H1 (cell line): ENCODE measurements around the gene SFR1. TPM values are rescaled to one million over a fixed set of nuclear protein-coding genes. Genes with fewer than 3 reads are reported as not detected.

ENCODE experiments used
- CTCF ChIA-PET: fragments of 300-600 bp; sonication (Branson Sonifier 250); formaldehyde crosslinking; loops from one replicate; lab custom pipeline; 2021; ENCODE audit not compliant: partially characterized antibody; lab: Charles Lee
- POLR2A ChIA-PET: fragments of 300-600 bp; sonication (Branson Sonifier 250); formaldehyde crosslinking; loops from one replicate; lab custom pipeline; 2021; ENCODE audit warnings: inconsistent platforms; ENCODE audit not compliant: partially characterized antibody; lab: Charles Lee
- DNase-seq, 2 experiments: peaks; one replicate each; pipeline versions ENCODE4 v3.0.0 to v3.0.0-alpha.2; 2010 to 2022; ENCODE audit warnings: low spot score in 2 of 2, low read depth in 1 of 2, mixed read lengths in 1 of 2
- FAIRE-seq: peaks from 2 replicates; lab custom pipeline; 2011; peaks lifted over from hg19 to GRCh38; lab: Jason Lieb, UNC
- H2AFZ ChIP-seq: 2 replicates; pipeline ENCODE4 v1.8.1; 2012; ENCODE audit warnings: low read length, inconsistent platforms
- H2AK5ac ChIP-seq: 2 replicates; pipeline ENCODE4 v1.6.1; 2013; ENCODE audit warnings: low read depth, low read length
- H2BK120ac ChIP-seq: replicated peaks from 2 replicates; pipeline ENCODE3; 2013; ENCODE audit warnings: low read depth, low read length, inconsistent platforms
- H2BK12ac ChIP-seq: 2 replicates; pipeline ENCODE4 v1.6.1; 2013; ENCODE audit warnings: low read depth, low read length
- H2BK15ac ChIP-seq: 2 replicates; pipeline ENCODE4 v1.6.1; 2013; ENCODE audit warnings: low read length
- H2BK20ac ChIP-seq: 2 replicates; pipeline ENCODE4 v1.6.1; 2013; ENCODE audit warnings: low read length
- H2BK5ac ChIP-seq: 2 replicates; pipeline ENCODE4 v1.6.1; 2013; ENCODE audit warnings: low read depth, low read length
- H3K14ac ChIP-seq: 2 replicates; pipeline ENCODE4 v1.6.1; 2013; ENCODE audit warnings: inconsistent platforms; ENCODE audit not compliant: insufficient read length
- H3K18ac ChIP-seq: 2 replicates; pipeline ENCODE4 v1.6.1; 2013; ENCODE audit warnings: low read length; ENCODE audit errors: extremely low read depth
- H3K23ac ChIP-seq: 2 replicates; pipeline ENCODE4 v1.6.1; 2013; ENCODE audit warnings: inconsistent platforms; ENCODE audit not compliant: insufficient read length
- H3K23me2 ChIP-seq: 2 replicates; pipeline ENCODE4 v1.6.1; 2013; ENCODE audit warnings: low read depth, low read length
- H3K27ac ChIP-seq: 2 replicates; pipeline ENCODE4 v1.6.1; 2011; ENCODE audit warnings: low read depth, low read length, inconsistent platforms
- H3K27me3 ChIP-seq, 4 experiments: replicated peaks in 1 of 4; 1 replicate in 1 of 4; 2 replicates in 3 of 4; pipeline versions ENCODE4 v1.6.1 to v1.8.1; 2011 to 2013; ENCODE audit warnings: low read length in 3 of 4, mild to moderate bottlenecking in 3 of 4, inconsistent platforms in 2 of 4, mixed read lengths in 2 of 4, moderate library complexity in 1 of 4; ENCODE audit not compliant: control insufficient read depth in 3 of 4, insufficient read depth in 3 of 4; ENCODE audit errors: extremely low read depth in 1 of 4
- H3K36me3 ChIP-seq, 4 experiments: 2 replicates each; pipeline versions ENCODE4 v1.6.1 to v1.8.1; 2011 to 2013; ENCODE audit warnings: mild to moderate bottlenecking in 4 of 4, low read length in 3 of 4, moderate library complexity in 2 of 4, control low read depth in 1 of 4, inconsistent platforms in 1 of 4; ENCODE audit not compliant: insufficient read depth in 4 of 4, control insufficient read depth in 2 of 4
- H3K4ac ChIP-seq: replicated peaks from 2 replicates; pipeline ENCODE3; 2013; ENCODE audit warnings: low read length, low read depth, mixed read lengths, inconsistent platforms; ENCODE audit not compliant: insufficient read length
- H3K4me1 ChIP-seq, 4 experiments: replicated peaks in 1 of 4; 1 replicate in 1 of 4; 2 replicates in 3 of 4; pipeline versions ENCODE4 v1.6.1 to v1.8.1; 2011 to 2013; ENCODE audit warnings: low read length in 3 of 4, inconsistent platforms in 2 of 4, mixed read lengths in 1 of 4; ENCODE audit not compliant: insufficient read depth in 4 of 4, control insufficient read depth in 3 of 4
- H3K4me2 ChIP-seq, 2 experiments: 2 replicates each; pipeline versions ENCODE4 v1.6.1 to v1.8.1; 2011 to 2013; ENCODE audit warnings: low read depth in 2 of 2, low read length in 2 of 2, control low read depth in 1 of 2, inconsistent platforms in 1 of 2, mild to moderate bottlenecking in 1 of 2; ENCODE audit not compliant: insufficient read depth in 1 of 2
- H3K4me3 ChIP-seq, 4 experiments: fragments of 200-600, 300-600 bp in 1 of 4; sonication (generic), shearing (Covaris generic), sonication (Bioruptor Twin) in 1 of 4; 2 replicates each; pipeline versions ENCODE4 v1.5.1 to v1.8.1; 2011 to 2016; ENCODE audit warnings: low read length in 4 of 4, low read depth in 3 of 4, control low read depth in 2 of 4, inconsistent platforms in 2 of 4, mild to moderate bottlenecking in 2 of 4, mixed read lengths in 1 of 4, moderate library complexity in 1 of 4; ENCODE audit not compliant: insufficient read depth in 2 of 4; ENCODE audit errors: extremely low read depth in 1 of 4
- H3K56ac ChIP-seq: replicated peaks from 2 replicates; pipeline ENCODE3; 2013; ENCODE audit warnings: low read depth, mild to moderate bottlenecking, mixed read lengths, low read length, inconsistent platforms; ENCODE audit not compliant: insufficient read length
- H3K79me1 ChIP-seq: 2 replicates; pipeline ENCODE4 v1.6.1; 2013; ENCODE audit warnings: low read depth, low read length, control low read depth
- H3K79me2 ChIP-seq, 2 experiments: 2 replicates each; pipeline versions ENCODE4 v1.6.1 to v1.8.1; 2012 to 2013; ENCODE audit warnings: low read length in 2 of 2, mild to moderate bottlenecking in 2 of 2, inconsistent platforms in 1 of 2; ENCODE audit not compliant: insufficient read depth in 2 of 2, control insufficient read depth in 1 of 2
- H3K9ac ChIP-seq, 4 experiments: replicated peaks in 1 of 4; 1 replicate in 1 of 4; 2 replicates in 3 of 4; pipeline versions ENCODE4 v1.6.1 to v1.8.1; 2011 to 2013; ENCODE audit warnings: low read depth in 3 of 4, low read length in 3 of 4, control low read depth in 2 of 4, mild to moderate bottlenecking in 2 of 4, moderate library complexity in 2 of 4, inconsistent platforms in 1 of 4; ENCODE audit errors: extremely low read depth in 1 of 4
- H3K9me3 ChIP-seq, 2 experiments: 2 replicates each; pipeline versions ENCODE4 v1.6.1 to v1.8.1; 2012 to 2013; ENCODE audit warnings: mild to moderate bottlenecking in 2 of 2, moderate library complexity in 2 of 2, control low read depth in 1 of 2, inconsistent platforms in 1 of 2, low read depth in 1 of 2, low read length in 1 of 2, mixed read lengths in 1 of 2; ENCODE audit not compliant: insufficient read depth in 2 of 2
- H4K20me1 ChIP-seq, 2 experiments: replicated peaks in 1 of 2; 2 replicates each; pipeline versions ENCODE3 to v1.8.1; 2011 to 2013; ENCODE audit warnings: inconsistent platforms in 2 of 2, low read length in 2 of 2, mild to moderate bottlenecking in 1 of 2; ENCODE audit not compliant: insufficient read depth in 2 of 2, control insufficient read depth in 1 of 2
- H4K5ac ChIP-seq: 2 replicates; pipeline ENCODE4 v1.6.1; 2013; ENCODE audit warnings: low read length, low read depth, mixed read lengths, inconsistent platforms; ENCODE audit not compliant: insufficient read length
- H4K8ac ChIP-seq: 2 replicates; pipeline ENCODE4 v1.8.0; 2013; ENCODE audit warnings: mild to moderate bottlenecking, moderate library complexity, low read length, inconsistent platforms; ENCODE audit not compliant: insufficient read depth; ENCODE audit errors: extremely low read depth
- H4K91ac ChIP-seq: replicated peaks from 2 replicates; pipeline ENCODE3; 2013; ENCODE audit warnings: low read length, mixed read lengths, inconsistent platforms; ENCODE audit not compliant: insufficient read length
- ATF3 ChIP-seq: IDR thresholded peaks from 2 replicates; pipeline ENCODE4 v1.6.1; 2011; ENCODE audit warnings: low read depth, mild to moderate bottlenecking, low read length; ENCODE audit not compliant: insufficient read depth
- BCL11A ChIP-seq, 2 experiments: IDR thresholded peaks; one replicate each; pipeline ENCODE4 v1.6.1; 2011; ENCODE audit warnings: low read depth in 2 of 2, low read length in 2 of 2, mild to moderate bottlenecking in 2 of 2
- CEBPB ChIP-seq: IDR thresholded peaks from 2 replicates; pipeline ENCODE4 v1.6.1; 2012; ENCODE audit warnings: low read depth, low read length
- HDAC6 ChIP-seq: IDR thresholded peaks from one replicate; pipeline ENCODE4 v1.7.1; 2012; ENCODE audit warnings: low read depth, mild to moderate bottlenecking, inconsistent platforms, low read length, moderate library complexity
- JUND ChIP-seq: IDR thresholded peaks from 2 replicates; pipeline ENCODE4 v1.6.1; 2011; ENCODE audit warnings: mild to moderate bottlenecking, improper control_type of control experiment, low read length
- KDM4A ChIP-seq: IDR thresholded peaks from one replicate; pipeline ENCODE4 v1.7.1; 2012; ENCODE audit warnings: low read depth, mild to moderate bottlenecking, moderate library complexity, low read length, inconsistent platforms; ENCODE audit not compliant: severe bottlenecking
- KDM5A ChIP-seq: fragments of 200-600 bp; IDR thresholded peaks from 2 replicates; pipeline ENCODE4 v1.7.1; 2012; ENCODE audit warnings: mild to moderate bottlenecking, low read length, inconsistent platforms, mixed read lengths
- MAX ChIP-seq: IDR thresholded peaks from 2 replicates; pipeline ENCODE4 v1.6.1; 2012; ENCODE audit warnings: inconsistent platforms
- RFX5 ChIP-seq: IDR thresholded peaks from 2 replicates; pipeline ENCODE4 v1.6.1; 2011; ENCODE audit warnings: low read depth, low read length, improper control_type of control experiment, borderline replicate concordance
- SAP30 ChIP-seq: fragments of 300-600 bp; sonication (generic); IDR thresholded peaks from 2 replicates; pipeline ENCODE4 v1.7.1; 2012; ENCODE audit warnings: low read length, moderate library complexity, mild to moderate bottlenecking, inconsistent platforms; ENCODE audit not compliant: insufficient read depth, insufficient replicate concordance
- SP1 ChIP-seq: IDR thresholded peaks from 2 replicates; pipeline ENCODE4 v1.6.1; 2011; ENCODE audit warnings: low read depth, low read length
- SRF ChIP-seq: IDR thresholded peaks from 2 replicates; pipeline ENCODE4 v1.6.1; 2011; ENCODE audit warnings: mild to moderate bottlenecking, low read depth, low read length, moderate library complexity
- TCF12 ChIP-seq: IDR thresholded peaks from 2 replicates; pipeline ENCODE4 v1.6.1; 2011; ENCODE audit warnings: low read depth, mild to moderate bottlenecking, low read length
- WGBS, 2 experiments: shearing (Covaris generic) in 1 of 2; methylation state at CpG; one replicate each; pipeline versions ENCODE4 v1.1.6 to v1.1.7; 2013 to 2015; ENCODE audit warnings: low lambda C conversion rate in 2 of 2, mixed read lengths in 2 of 2, inconsistent platforms in 1 of 2, low coverage in 1 of 2, missing lambda C conversion rate in 1 of 2; ENCODE audit not compliant: insufficient replicate concordance in 2 of 2, insufficient coverage in 1 of 2, insufficient read length in 1 of 2; ENCODE audit errors: extremely low coverage in 1 of 2, missing lambda C conversion rate in 1 of 2; 5-methylcytosine and 5-hydroxymethylcytosine counted together
- polyA plus RNA-seq, 7 experiments: library from polyadenylated mRNA; depleted of rRNA in 3 of 7; stranded (reverse) in 5 of 7; unstranded in 2 of 7; fragments of >200 nt in 5 of 7; fragments of 200-250 nt in 2 of 7; gene quantifications; 1 replicate in 5 of 7; 2 replicates in 1 of 7; 4 replicates in 1 of 7; pipeline versions ENCODE4 v1.2.1 to v1.2.3, GENCODE V29; 2011 to 2013; ENCODE audit warnings: missing spikeins in 2 of 7, mixed read lengths in 2 of 7
- total RNA-seq: library from RNA; stranded (reverse); fragmentation: NEBNext Ultra II Directional; extraction: Animal tissue kit (Norgen Biotek cat#: 25700); gene quantifications from 2 replicates; pipeline ENCODE4 v1.2.1, GENCODE V29; 2021

The SFR1 gene
- total and polyA plus RNA-seq, 2 of the 8 experiments (the other 6 are each of a cell fraction or from before 2014, with no cell fraction given), result 3.4 to 7.7 TPM

GRCh38 chr10:104084482-104085142 is 37.4 kb upstream of the SFR1 start:
- Histone ChIP-seq H3K56ac (no peak overlapping the region), H3K14ac (no peak overlapping the region), H3K36me3 (no peaks in the 10 kb centered on the region), H3K4ac (no peak overlapping the region), H3K4me2 (no peak overlapping the region), H3K79me1 (no peaks in the 10 kb centered on the region), H3K27ac (no peak overlapping the region), H2AFZ (no peak overlapping the region), H2BK12ac (no peak overlapping the region), H3K9ac (no peak overlapping the region), H3K4me3 (no peak overlapping the region), H3K27me3 (no peaks in the 10 kb centered on the region), H3K18ac (no peak overlapping the region), H4K5ac (no peak overlapping the region), H4K91ac (no peak overlapping the region), H3K9me3 (no peaks in the 10 kb centered on the region), H3K79me2 (no peaks in the 10 kb centered on the region), H3K23ac (no peak overlapping the region), H3K23me2 (no peaks in the 10 kb centered on the region), H2BK5ac (no peak overlapping the region), H3K4me1 (peaks cover 0 to 6% (median 0%) of the 10 kb centered on the region in 4 experiments; a peak in 4 of 7 replicates), H2BK15ac (no peak overlapping the region), H4K20me1 (no peaks in the 10 kb centered on the region), H2AK5ac (no peak overlapping the region), H2BK20ac (no peak overlapping the region), H4K8ac (no peak overlapping the region), H2BK120ac (no peak overlapping the region)
- ChIA-PET POLR2A (no interaction called here), CTCF (interaction anchor here (1.1 to 2.5 kb wide), 2 partner anchors 11 to 29 kb away, joined by 4 to 11 read pairs; no protein-coding TSS in a partner anchor)
- DNase-seq (no peak), FAIRE-seq (no peak)
- 86% methylated on average over 5 of the region's 5 CpGs; no CpG with 5 or more reads in 1 of the 2 experiments for WGBS, 2 experiments
- no peak for TF ChIP-seq KDM4A
- TF ChIP-seq RFX5, result no peak
- TF ChIP-seq SAP30, result no peak
- TF ChIP-seq MAX, result no peak
- no peak for TF ChIP-seq CEBPB
- TF ChIP-seq TCF12, result no peak
- no peak for TF ChIP-seq KDM5A
- no peak for TF ChIP-seq SRF
- no peak for TF ChIP-seq HDAC6
- no peak for TF ChIP-seq JUND
- no peak for TF ChIP-seq SP1
- TF ChIP-seq ATF3, result no peak
- TF ChIP-seq BCL11A (IDR thresholded peaks at IDR 0.05; ENCODE audit: low read depth in 2 of 2, low read length in 2 of 2), result no peak
